Esophagus squamous epithelium (tissue), 4 donors: ENCODE measurements around the gene OTOF.

Source experiments
- CTCF ChIP-seq, 6 experiments: fragments of 450-650 bp in 4 of 6; fragments of 200-600 bp in 2 of 6; sonication (generic) in 2 of 6; IDR thresholded peaks; one replicate each; pipeline ENCODE4 v1.5.1; 2016 to 2019; ENCODE audit warnings: antibody characterized with exemption in 6 of 6, mild to moderate bottlenecking in 4 of 6, moderate library complexity in 4 of 6
- POLR2A ChIP-seq, 4 donors: fragments of 450-650 bp; IDR thresholded peaks; one replicate each; pipeline ENCODE4 v1.6.1; 2017; ENCODE audit warnings: antibody characterized with exemption in 4 of 4, mild to moderate bottlenecking in 4 of 4, moderate library complexity in 3 of 4

- TF ChIP-seq POLR2A (IDR thresholded peaks at IDR 0.05) (no peak), CTCF (IDR thresholded peaks at IDR 0.05) (no peak)
These were observed 54.2 kb downstream of the OTOF start for GRCh38 chr2:26423750-26424149.
